GM21723 (cell line): ENCODE measurements around the gene DGKB.

Experiments
- ATAC-seq: cut with Tn5 transposase; IDR thresholded peaks from one replicate; pipeline ENCODE4 v1.9.1; 2021; ENCODE audit warnings: mild to moderate bottlenecking, moderate library complexity; ENCODE audit not compliant: unreplicated experiment

Gene DGKB

GRCh38 chr7:14861456-14861855 is 41.1 kb downstream of the DGKB start:
- no peak for ATAC-seq

DNA sequence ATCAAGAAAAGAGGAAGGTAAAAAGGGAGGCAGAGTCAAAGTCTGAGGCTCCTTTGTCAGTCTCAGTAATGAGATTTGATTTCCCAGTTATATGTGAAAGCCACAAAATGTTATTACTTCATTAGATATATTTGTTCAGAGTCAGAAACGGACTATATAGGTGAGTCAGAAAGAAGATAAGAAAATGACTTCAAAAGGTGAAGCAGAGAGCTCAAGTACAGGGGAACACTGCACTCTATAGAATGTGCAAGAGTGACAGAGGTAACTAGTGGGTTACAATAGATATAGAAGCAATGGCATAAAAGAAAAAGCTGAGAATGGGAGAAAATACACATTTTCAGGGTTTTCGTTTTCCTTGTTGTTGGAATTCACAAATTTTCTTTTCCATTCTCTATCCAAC is 43.3 kb downstream of the DGKB start:
- ATAC-seq = no peak

DNA sequence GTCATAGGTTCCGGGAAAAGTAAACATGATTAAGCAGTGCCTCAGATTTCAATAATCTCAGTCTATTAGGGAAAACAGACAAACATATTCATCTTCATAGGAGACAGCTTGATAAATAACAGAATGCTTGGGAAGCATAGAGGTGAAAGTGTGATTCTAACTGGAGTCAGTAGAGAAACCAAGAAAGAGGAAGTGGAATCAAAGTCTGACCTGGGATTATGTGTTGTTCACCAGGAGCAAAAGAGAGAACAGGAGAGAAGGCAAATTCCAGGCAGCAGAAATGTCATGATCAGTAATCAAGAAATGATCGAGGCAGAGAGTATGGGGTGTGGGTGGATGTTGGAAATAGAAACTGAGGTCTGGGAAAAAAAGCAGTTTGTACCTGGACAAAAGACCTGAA is 43.7 kb downstream of the DGKB start:
- ATAC-seq = no peak

DNA sequence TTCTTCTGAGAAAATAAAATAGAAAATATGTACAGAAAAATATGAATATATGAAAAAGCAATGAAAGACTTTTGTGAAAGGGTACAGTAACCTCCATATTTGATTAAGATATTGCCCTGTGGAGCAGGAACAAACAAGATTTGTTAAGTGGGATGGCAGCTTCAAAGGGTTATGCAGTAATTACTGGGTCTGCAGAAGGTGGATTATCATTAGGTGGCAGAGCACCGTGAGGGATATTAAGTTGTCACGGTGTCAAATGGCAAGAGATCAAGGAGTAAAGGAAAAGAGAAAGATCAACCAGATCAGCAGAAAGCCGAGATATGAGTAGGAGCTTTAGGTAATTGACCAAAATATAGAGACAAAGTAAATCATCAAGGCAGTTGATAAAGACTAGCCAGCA is 44.1 kb downstream of the DGKB start:
- ATAC-seq = no peak

GRCh38 chr7:14855033-14855794 is 47.3 kb downstream of the DGKB start:
- no peak for ATAC-seq

DNA sequence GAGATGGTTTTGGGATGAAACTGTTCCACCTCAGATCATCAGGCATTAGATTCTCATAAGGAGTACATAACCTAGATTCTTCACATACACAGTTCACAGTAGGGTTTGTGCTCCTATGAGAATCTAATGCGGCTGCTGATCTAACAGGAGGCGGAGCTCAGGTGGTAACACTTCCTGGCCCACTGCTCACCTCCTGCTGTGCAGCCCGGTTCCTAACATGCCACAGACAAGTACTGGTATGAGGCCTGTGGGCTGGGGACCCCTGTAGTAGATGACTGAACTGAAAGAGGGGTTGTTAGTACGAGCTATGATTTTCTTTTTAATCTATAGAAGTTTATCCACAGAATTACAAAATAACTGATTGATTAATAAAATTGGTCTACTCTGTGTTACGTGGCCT is 48.1 kb downstream of the DGKB start:
- ATAC-seq = no peak

DNA sequence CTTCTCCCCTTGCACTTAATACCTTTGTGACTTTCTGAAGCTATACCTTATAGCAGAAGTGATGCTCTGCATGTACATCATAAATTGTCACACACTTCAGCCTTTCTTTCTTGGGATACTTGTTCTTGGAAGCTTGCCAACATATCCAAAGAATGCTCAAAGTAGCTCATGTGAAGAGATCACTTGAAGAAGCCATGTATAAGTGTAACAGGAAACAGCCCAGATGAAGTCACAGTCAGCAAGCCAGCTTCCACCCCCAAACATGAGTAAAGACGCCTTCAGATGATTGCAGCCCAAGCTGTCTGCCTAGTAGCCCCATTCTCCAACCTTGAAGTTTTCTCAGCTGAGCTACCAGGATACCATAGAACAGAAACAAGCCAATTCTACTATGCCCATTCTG is 50.9 kb downstream of the DGKB start:
- ATAC-seq = no peak

GRCh38 chr7:14850039-14850438 is 52.5 kb downstream of the DGKB start:
- ATAC-seq = no peak

DNA sequence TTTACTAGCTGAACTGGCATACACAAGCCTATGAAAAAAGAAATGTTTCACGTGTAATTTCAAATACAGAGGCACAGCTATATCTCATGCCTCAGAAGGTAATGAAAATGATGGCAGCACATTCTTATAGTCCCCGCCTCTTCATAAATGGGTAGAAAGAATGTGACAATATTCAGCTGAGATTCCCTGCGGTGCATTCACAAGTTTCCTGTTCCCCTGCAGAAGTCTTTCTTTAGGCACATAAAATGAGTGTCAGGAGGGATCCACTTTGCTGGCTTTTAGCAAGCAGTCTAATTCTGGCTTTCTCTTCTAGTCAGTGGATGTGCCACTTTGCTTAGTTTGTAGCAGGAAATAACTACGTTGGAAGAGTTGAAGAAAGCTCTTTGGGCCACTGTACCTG is 56.1 kb downstream of the DGKB start:
- ATAC-seq = no peak

DNA sequence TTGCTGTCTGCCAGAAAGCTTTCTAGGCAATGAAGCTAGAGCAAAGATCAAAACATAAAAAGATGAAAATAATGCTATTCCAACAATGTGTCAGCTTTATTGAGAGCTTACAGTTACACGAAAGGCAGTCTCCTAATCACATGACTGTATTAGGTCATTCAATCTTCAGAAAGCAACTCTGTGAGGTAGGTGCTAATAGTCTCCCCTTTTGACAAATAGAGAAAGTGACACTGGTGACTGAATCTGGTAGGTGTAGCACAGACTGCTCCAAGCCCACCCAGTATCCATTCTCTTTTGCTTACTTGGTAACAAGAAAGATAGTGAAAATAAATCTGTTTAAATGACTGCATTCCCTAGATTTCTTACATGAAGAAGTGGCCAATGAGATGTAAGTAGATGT is 58.8 kb downstream of the DGKB start:
- ATAC-seq = no peak

GRCh38 chr7:14842523-14842922 is 60.0 kb downstream of the DGKB start:
- no peak for ATAC-seq

DNA sequence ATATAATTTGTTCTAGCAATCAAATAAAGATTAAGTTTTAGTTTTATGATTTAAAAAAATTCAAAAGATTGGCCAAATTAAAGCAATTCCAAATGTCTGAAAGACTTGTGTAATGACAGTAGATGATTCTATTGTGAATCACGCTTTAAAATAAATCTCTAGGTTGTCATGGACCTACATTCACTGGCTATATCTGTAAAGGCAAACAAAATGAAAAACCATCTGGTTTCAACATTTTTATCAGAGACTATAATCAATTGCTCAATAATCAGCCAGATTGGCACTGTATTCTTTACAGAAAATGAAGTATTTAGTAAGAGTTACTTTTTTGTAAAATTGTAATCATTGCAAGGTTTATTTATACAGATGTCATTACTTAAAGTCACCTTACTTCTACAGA is 60.7 kb downstream of the DGKB start:
- no peak for ATAC-seq

DNA sequence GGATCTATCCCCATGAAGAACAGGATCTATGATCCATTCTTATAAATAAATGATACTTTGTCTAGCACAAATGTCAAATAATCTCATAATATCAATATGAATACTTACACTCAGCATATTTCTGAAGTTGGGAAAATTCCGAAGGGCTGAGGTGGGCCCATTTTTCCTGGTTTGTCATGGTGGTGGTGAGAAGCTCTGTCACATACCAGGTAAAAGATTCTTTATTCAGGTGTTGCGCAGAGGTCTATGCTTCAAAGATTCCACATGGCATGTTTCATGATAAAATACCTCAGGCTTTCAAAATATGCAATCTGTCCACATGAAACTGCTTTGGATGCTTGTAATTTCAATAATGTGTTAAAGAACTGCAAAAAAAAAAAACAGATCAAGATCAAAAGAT is 61.5 kb downstream of the DGKB start:
- no peak for ATAC-seq

DNA sequence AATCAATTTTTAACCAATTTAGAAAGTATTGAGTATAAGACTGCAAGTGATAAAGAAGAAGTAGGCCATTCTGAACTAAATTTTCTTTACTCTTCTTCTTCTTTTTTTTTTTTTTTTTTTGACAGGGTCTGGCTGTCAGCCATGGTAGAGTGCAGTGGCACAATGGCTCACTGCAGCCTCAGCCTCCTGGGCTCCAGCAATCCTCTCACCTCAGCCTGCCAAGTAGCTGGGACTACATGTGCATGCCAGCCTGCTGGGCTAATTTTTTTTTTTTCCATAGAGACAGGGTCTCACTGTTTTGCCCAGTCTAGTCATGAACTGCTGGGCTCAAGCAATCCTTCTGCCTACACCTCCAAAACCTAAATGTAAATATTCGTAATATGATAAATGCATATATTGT is 63.2 kb downstream of the DGKB start:
- no peak for ATAC-seq

GRCh38 chr7:14837216-14837615 is 65.3 kb downstream of the DGKB start:
- ATAC-seq = no peak

GRCh38 chr7:14836571-14837189 is 65.9 kb downstream of the DGKB start:
- ATAC-seq = no peak

DNA sequence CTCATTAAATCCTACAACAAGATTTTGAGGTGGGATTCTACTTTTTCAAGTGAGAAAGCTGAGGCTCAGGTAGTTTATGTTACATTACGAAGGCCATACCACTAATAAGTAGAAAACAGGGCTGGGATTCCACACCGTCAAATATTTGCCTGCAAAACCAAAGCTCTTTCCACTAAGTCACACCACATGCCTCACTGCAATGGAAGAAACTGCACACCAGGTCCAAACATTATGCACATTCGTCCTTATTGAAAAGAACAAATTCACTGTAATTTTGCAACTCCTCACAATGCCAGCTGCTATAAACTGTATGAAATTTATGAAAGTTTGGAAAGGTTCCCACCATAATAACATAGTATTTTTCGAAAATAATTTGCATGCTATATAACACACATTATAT is 66.5 kb downstream of the DGKB start:
- ATAC-seq = no peak

DNA sequence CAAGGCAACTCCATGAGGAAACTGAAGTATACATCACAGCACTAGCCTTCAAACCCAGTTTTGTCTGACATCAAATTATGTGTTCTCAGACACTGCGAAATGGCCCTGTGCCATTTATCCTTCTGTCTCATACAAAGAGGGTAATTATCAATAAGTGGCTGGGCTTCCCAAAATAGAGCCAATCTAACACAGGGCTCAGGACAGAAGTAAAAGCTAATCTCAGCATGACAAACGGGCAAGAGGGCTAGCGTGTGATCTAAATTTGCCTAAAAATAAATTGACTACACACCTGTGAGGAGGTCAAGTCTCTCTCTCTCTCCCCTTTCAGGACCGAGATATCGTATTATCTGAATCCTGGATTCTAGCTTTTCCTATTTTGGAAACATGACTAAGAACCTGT is 67.2 kb downstream of the DGKB start:
- no peak for ATAC-seq

DNA sequence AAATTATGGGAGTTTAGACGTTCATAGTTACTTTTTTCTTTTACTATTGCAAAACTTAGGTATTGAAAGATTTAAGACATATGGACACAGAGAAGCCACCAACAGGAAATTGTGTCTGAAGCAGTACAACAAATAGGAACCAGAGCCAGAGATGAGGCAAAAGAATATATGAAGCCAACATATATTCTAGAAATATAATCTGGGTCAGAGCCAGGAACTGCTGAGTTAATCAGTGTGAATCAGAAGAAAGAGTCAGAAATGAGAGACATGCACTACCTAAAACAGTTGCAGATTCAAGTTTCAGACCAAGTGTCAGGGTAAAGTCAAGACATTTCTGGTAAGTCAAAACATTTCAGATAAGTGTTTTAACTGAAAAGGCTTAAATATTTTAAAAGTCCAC is 67.7 kb downstream of the DGKB start:
- no peak for ATAC-seq

GRCh38 chr7:14834456-14834855 is 68.1 kb downstream of the DGKB start:
- ATAC-seq = no peak

- ATAC-seq = no peak
Observed at GRCh38 chr7:14833707-14834106, 68.8 kb downstream of the DGKB start.

GRCh38 chr7:14828053-14828452 is 74.5 kb downstream of the DGKB start:
- ATAC-seq = no peak

GRCh38 chr7:14826426-14826825 is 76.1 kb downstream of the DGKB start:
- ATAC-seq = no peak
